WTC11 (cell line): ENCODE measurements around the gene SHROOM2. TPM values are rescaled to one million over a fixed set of nuclear protein-coding genes. Genes with fewer than 3 reads are reported as not detected.

Experiments
- ATAC-seq: fragments of 200-7000 bp; cut with Tn5 transposase; 2 replicates; pipeline ENCODE4 v1.10.0; 2021; ENCODE audit warnings: mild to moderate bottlenecking, moderate library complexity
- CTCF ChIA-PET: fragments of 300-600 bp; sonication (Branson Sonifier 250); formaldehyde crosslinking; loops from one replicate; lab custom pipeline; 2021; ENCODE audit warnings: antibody characterized with exemption; lab: Charles Lee
- POLR2A ChIA-PET: fragments of 350-600 bp; sonication (Branson Sonifier 250); formaldehyde crosslinking; loops from one replicate; lab custom pipeline; 2021; ENCODE audit warnings: antibody characterized with exemption; lab: Charles Lee
- DNase-seq: peaks from one replicate; pipeline ENCODE4 v3.0.0; 2021; ENCODE audit warnings: low spot score
- H3K27ac Mint-ChIP-seq: 2 replicates; pipeline ENCODE4 v1.8.0; 2021; ENCODE audit warnings: mixed read lengths
- H3K27me3 Mint-ChIP-seq: 2 replicates; pipeline ENCODE4 v1.8.0; 2021; ENCODE audit warnings: low read depth, mild to moderate bottlenecking, moderate library complexity, mixed read lengths
- H3K36me3 Mint-ChIP-seq: 2 replicates; pipeline ENCODE4 v1.8.0; 2021; ENCODE audit warnings: mixed read lengths
- H3K4me1 Mint-ChIP-seq: 2 replicates; pipeline ENCODE4 v1.8.0; 2022; ENCODE audit warnings: mixed read lengths
- H3K4me3 Mint-ChIP-seq: 2 replicates; pipeline ENCODE4 v1.8.0; 2021; ENCODE audit warnings: mild to moderate bottlenecking, moderate library complexity, mixed read lengths
- H3K9me3 Mint-ChIP-seq: 2 replicates; pipeline ENCODE4 v1.8.0; 2021; ENCODE audit warnings: mixed read lengths
- ATF2 ChIP-seq: sonication (generic); formaldehyde crosslinking; IDR thresholded peaks from 2 replicates; pipeline ENCODE4 v1.8.1; 2022; ENCODE audit warnings: low read depth, missing genetic modification reagents, borderline replicate concordance
- CBFB ChIP-seq: sonication (generic); formaldehyde crosslinking; IDR thresholded peaks from 2 replicates; pipeline ENCODE4 v1.8.1; 2022; ENCODE audit warnings: mild to moderate bottlenecking, low read depth, missing genetic modification reagents
- FOXP1 ChIP-seq: sonication (generic); formaldehyde crosslinking; IDR thresholded peaks from 2 replicates; pipeline ENCODE4 v1.8.0; 2022; ENCODE audit warnings: missing genetic modification reagents, mild to moderate bottlenecking, moderate library complexity, borderline replicate concordance
- HMGA2 ChIP-seq: fragments of 250-450 bp; sonication (Bioruptor Pico); IDR thresholded peaks from 2 replicates; pipeline ENCODE4 v1.4.0; 2021; ENCODE audit warnings: mild to moderate bottlenecking, moderate library complexity
- MXD4 ChIP-seq: fragments of 250-450 bp; sonication (Bioruptor Pico); IDR thresholded peaks from 2 replicates; pipeline ENCODE4 v1.8.0; 2021; ENCODE audit warnings: mild to moderate bottlenecking, moderate library complexity, borderline replicate concordance
- NFATC4 ChIP-seq: fragments of 250-450 bp; sonication (Bioruptor Pico); IDR thresholded peaks from 2 replicates; pipeline ENCODE4 v1.9.0; 2021; ENCODE audit warnings: mild to moderate bottlenecking
- NR1H2 ChIP-seq: sonication (generic); formaldehyde crosslinking; IDR thresholded peaks from 2 replicates; pipeline ENCODE4 v1.9.0; 2021; ENCODE audit warnings: mild to moderate bottlenecking, moderate library complexity, missing genetic modification reagents
- SP1 ChIP-seq: sonication (generic); formaldehyde crosslinking; conservative IDR thresholded peaks from 2 replicates; pipeline ENCODE4 v1.8.1; 2022; ENCODE audit warnings: missing genetic modification reagents
- TEAD1 ChIP-seq: sonication (generic); formaldehyde crosslinking; IDR thresholded peaks from 2 replicates; pipeline ENCODE4 v1.8.0; 2022; ENCODE audit warnings: mild to moderate bottlenecking, missing genetic modification reagents
- USF2 ChIP-seq: sonication (generic); formaldehyde crosslinking; IDR thresholded peaks from 2 replicates; pipeline ENCODE4 v1.8.1; 2023; ENCODE audit warnings: mild to moderate bottlenecking, missing genetic modification reagents, moderate library complexity
- ZNF138 ChIP-seq: sonication (generic); formaldehyde crosslinking; conservative IDR thresholded peaks from 2 replicates; pipeline ENCODE4 v1.8.1; 2022; ENCODE audit warnings: mild to moderate bottlenecking, moderate library complexity, missing genetic modification reagents
- ZNF232 ChIP-seq: sonication (generic); formaldehyde crosslinking; IDR thresholded peaks from 2 replicates; pipeline ENCODE4 v1.8.0; 2022; ENCODE audit warnings: mild to moderate bottlenecking, missing genetic modification reagents
- ZNF263 ChIP-seq: sonication (generic); formaldehyde crosslinking; IDR thresholded peaks from 2 replicates; pipeline ENCODE4 v1.8.1; 2022; ENCODE audit warnings: low read depth, mild to moderate bottlenecking, moderate library complexity, missing genetic modification reagents
- ZNF425 ChIP-seq: fragments of 250-450 bp; sonication (Bioruptor Pico); conservative IDR thresholded peaks from 2 replicates; pipeline ENCODE4 v1.9.0; 2021; ENCODE audit warnings: mild to moderate bottlenecking
- ZNF671 ChIP-seq: fragments of 250-450 bp; sonication (Bioruptor Pico); IDR thresholded peaks from 2 replicates; pipeline ENCODE4 v1.8.0; 2021; ENCODE audit warnings: mild to moderate bottlenecking
- total RNA-seq: library from RNA; stranded (reverse); gene quantifications from 3 replicates; pipeline ENCODE4 v1.2.3, GENCODE V29; 2021
- TF ChIP-seq, protein P1 (sequence below): sonication (generic); formaldehyde crosslinking; IDR thresholded peaks from 2 replicates; pipeline ENCODE4 v1.8.1; 2023; ENCODE audit warnings: mild to moderate bottlenecking, moderate library complexity, missing genetic modification reagents
- TF ChIP-seq, protein P2 (sequence below): sonication (generic); formaldehyde crosslinking; conservative IDR thresholded peaks from 2 replicates; pipeline ENCODE4 v1.8.1; 2023; ENCODE audit warnings: mild to moderate bottlenecking, low read depth, missing genetic modification reagents, moderate library complexity

The SHROOM2 gene
- total RNA-seq, 1 experiment from 2014 or later = 14.8 TPM

- no peak overlapping the region for H3K4me3 Mint-ChIP-seq
- no peaks in the 10 kb centered on the region for H3K27me3 Mint-ChIP-seq
- no peak for DNase-seq
- no peaks in the 10 kb centered on the region for H3K36me3 Mint-ChIP-seq
- peaks cover 35% of the 10 kb centered on the region for H3K4me1 Mint-ChIP-seq
- H3K9me3 Mint-ChIP-seq = no peaks in the 10 kb centered on the region
- CTCF ChIA-PET = no interaction called here
- 0 out of 2 replicates have a peak, but pooled peaks have one; percentile 16 for ATAC-seq
- H3K27ac Mint-ChIP-seq = no peak overlapping the region
- POLR2A ChIA-PET = no interaction called here
- TF ChIP-seq TEAD1 (CRISPR knock-in tag) = no peak
- TF ChIP-seq ATF2 (CRISPR knock-in tag) = no peak
- TF ChIP-seq FOXP1 = no peak
- TF ChIP-seq, protein P1, sequence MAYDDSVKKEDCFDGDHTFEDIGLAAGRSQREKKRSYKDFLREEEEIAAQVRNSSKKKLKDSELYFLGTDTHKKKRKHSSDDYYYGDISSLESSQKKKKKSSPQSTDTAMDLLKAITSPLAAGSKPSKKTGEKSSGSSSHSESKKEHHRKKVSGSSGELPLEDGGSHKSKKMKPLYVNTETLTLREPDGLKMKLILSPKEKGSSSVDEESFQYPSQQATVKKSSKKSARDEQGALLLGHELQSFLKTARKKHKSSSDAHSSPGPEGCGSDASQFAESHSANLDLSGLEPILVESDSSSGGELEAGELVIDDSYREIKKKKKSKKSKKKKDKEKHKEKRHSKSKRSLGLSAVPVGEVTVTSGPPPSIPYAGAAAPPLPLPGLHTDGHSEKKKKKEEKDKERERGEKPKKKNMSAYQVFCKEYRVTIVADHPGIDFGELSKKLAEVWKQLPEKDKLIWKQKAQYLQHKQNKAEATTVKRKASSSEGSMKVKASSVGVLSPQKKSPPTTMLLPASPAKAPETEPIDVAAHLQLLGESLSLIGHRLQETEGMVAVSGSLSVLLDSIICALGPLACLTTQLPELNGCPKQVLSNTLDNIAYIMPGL (CRISPR knock-in tag) = no peak
- no peak for TF ChIP-seq MXD4 (CRISPR knock-in tag)
- no peak for TF ChIP-seq HMGA2 (CRISPR knock-in tag)
- TF ChIP-seq ZNF263 (CRISPR knock-in tag) = no peak
- TF ChIP-seq, protein P2, sequence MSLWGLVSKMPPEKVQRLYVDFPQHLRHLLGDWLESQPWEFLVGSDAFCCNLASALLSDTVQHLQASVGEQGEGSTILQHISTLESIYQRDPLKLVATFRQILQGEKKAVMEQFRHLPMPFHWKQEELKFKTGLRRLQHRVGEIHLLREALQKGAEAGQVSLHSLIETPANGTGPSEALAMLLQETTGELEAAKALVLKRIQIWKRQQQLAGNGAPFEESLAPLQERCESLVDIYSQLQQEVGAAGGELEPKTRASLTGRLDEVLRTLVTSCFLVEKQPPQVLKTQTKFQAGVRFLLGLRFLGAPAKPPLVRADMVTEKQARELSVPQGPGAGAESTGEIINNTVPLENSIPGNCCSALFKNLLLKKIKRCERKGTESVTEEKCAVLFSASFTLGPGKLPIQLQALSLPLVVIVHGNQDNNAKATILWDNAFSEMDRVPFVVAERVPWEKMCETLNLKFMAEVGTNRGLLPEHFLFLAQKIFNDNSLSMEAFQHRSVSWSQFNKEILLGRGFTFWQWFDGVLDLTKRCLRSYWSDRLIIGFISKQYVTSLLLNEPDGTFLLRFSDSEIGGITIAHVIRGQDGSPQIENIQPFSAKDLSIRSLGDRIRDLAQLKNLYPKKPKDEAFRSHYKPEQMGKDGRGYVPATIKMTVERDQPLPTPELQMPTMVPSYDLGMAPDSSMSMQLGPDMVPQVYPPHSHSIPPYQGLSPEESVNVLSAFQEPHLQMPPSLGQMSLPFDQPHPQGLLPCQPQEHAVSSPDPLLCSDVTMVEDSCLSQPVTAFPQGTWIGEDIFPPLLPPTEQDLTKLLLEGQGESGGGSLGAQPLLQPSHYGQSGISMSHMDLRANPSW (CRISPR knock-in tag) = no peak
- TF ChIP-seq CBFB (CRISPR knock-in tag) = no peak
- TF ChIP-seq, all 79 proteins: peak for 0
These were observed 125.3 kb downstream of the SHROOM2 start for GRCh38 chrX:9911487-9911886.

DNA sequence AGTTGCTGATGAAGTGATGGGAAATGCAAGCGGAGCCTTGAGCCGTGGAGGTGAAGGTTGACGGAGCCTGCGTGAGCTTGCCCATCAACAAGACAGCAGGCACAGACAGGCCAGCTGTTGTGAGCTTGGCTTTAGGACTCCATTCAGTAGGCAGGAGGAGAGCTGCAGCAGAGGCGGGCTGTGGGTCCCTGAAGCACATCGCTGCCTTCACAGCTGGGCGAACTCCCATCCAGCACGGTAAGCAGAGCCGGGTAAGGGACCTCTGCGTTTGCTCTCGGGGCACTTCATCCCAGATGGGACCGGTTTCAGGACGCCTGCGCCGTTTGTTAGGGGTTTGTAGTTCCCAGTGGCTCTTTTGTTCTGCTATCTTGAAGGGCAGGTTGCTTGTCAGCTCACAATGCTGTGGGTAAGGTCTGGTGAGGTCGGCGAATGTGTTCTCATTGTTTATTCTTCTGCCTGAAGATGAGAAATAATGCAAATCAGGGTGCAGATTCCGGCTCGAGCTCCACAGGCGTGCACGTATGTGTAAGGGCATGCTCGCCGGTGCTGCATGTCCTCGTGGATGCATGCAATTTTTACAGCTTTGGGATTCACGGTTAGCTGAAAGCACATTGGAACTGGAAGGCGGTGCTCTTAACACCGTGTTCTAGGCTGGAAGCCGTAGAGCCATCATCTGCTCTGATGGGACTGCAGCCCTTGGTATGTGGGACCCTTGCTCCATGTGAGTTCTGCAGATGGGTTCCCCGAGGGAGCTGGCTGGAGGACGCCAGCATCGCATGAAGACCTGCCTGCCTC, 126.3 kb downstream of the SHROOM2 start:
- H3K4me3 Mint-ChIP-seq = no peak overlapping the region
- DNase-seq (peak; percentile 28), ATAC-seq (peak; percentile 83)
- peaks cover 29% of the 10 kb centered on the region for H3K4me1 Mint-ChIP-seq
- POLR2A ChIA-PET = no interaction called here
- H3K27ac Mint-ChIP-seq = peak overlapping the region; percentile 89
- H3K9me3 Mint-ChIP-seq = no peaks in the 10 kb centered on the region
- TF ChIP-seq HMGA2 (CRISPR knock-in tag) = no peak
- TF ChIP-seq NR1H2 (CRISPR knock-in tag) = no peak
- no peak for TF ChIP-seq ZNF138 (CRISPR knock-in tag)
- TF ChIP-seq NFATC4 (CRISPR knock-in tag) = no peak
- no peak for TF ChIP-seq ZNF232 (CRISPR knock-in tag)
- TF ChIP-seq, all 79 proteins: peak for 0
- CTCF ChIA-PET = interaction anchor here (1.0 to 1.1 kb wide), 2 partner anchors 15 to 128 kb away, joined by 3 read pairs; no protein-coding TSS in a partner anchor
- Mint-ChIP-seq H3K36me3 (no peaks in the 10 kb centered on the region), H3K27me3 (no peaks in the 10 kb centered on the region)

GRCh38 chrX:9913146-9913433, 126.9 kb downstream of the SHROOM2 start:
- TF ChIP-seq ZNF671 (CRISPR knock-in tag) (no peak), SP1 (CRISPR knock-in tag) (no peak), USF2 (CRISPR knock-in tag) (no peak), ZNF425 (no peak)
- TF ChIP-seq, protein P1 (CRISPR knock-in tag) = no peak
- Mint-ChIP-seq H3K4me1 (peaks cover 35% of the 10 kb centered on the region), H3K27me3 (no peaks in the 10 kb centered on the region), H3K4me3 (no peak overlapping the region), H3K36me3 (no peaks in the 10 kb centered on the region), H3K9me3 (no peaks in the 10 kb centered on the region), H3K27ac (no peak overlapping the region)
- ChIA-PET POLR2A (no interaction called here), CTCF (interaction anchor here (1.0 to 1.1 kb wide), 2 partner anchors 15 to 128 kb away, joined by 3 read pairs; no protein-coding TSS in a partner anchor)
- no peak for ATAC-seq
- DNase-seq = no peak
